GM19463 (cell line): ENCODE measurements around the gene RTTN.
"Not testable (repeated sequence)": the region's sequence is repeated elsewhere in the genome, so short reads cannot be mapped to it uniquely, and the experiment has no call there.

Source experiments
- ATAC-seq: cut with Tn5 transposase; IDR thresholded peaks from one replicate; pipeline ENCODE4 v1.9.1; 2021; ENCODE audit warnings: mild to moderate bottlenecking, moderate library complexity; ENCODE audit not compliant: unreplicated experiment

The RTTN gene

GRCh38 chr18:69982417-69982816, 223.1 kb downstream of the RTTN start:
- no peak for ATAC-seq

DNA sequence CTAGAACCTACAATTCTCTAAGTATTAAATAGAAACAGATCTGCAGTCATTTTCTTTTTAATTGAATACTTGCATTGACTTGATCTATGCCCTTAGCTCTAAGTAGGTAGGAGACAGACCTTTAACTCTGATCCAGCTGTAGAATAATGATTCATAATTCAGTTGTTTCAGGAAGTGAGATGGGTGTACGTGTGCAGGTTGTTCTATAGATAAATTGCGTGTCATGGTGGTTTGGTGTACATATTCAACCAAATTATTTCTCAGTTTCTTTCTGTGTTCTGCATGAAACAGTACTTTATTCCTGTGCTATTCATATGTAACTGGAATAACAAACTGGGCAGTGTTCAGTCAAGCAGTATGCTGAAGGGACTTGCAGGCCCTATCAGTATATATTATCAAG, 223.5 kb downstream of the RTTN start:
- peak; percentile 49 for ATAC-seq

- no peak for ATAC-seq
These were observed 224.3 kb downstream of the RTTN start for GRCh38 chr18:69980982-69981804.

- ATAC-seq = no peak
These were observed 225.0 kb downstream of the RTTN start for GRCh38 chr18:69980509-69980908.

- peak; percentile 65 for ATAC-seq
These were observed 226.5 kb downstream of the RTTN start for GRCh38 chr18:69978732-69979715.

GRCh38 chr18:69975294-69975693, 230.2 kb downstream of the RTTN start:
- not testable (repeated sequence) for ATAC-seq

DNA sequence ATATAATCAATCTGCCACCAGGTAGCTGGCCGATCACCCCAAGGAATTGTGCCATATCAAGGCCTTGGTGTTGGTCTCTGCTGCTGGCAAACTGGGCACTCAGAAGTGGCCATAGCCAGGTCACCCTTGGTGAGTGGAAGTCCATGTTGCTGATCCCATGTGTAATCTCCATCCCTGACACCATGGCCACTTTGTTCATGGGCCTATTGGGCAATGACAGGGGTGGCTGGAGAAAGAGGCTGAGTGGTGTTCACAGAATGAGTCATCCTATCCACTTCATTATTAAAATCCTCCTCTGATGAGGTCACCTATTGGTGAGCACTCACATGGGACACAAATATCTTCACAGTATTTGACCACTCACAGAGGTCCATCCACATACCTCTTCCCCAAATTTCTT, 231.1 kb downstream of the RTTN start:
- ATAC-seq = no peak

DNA sequence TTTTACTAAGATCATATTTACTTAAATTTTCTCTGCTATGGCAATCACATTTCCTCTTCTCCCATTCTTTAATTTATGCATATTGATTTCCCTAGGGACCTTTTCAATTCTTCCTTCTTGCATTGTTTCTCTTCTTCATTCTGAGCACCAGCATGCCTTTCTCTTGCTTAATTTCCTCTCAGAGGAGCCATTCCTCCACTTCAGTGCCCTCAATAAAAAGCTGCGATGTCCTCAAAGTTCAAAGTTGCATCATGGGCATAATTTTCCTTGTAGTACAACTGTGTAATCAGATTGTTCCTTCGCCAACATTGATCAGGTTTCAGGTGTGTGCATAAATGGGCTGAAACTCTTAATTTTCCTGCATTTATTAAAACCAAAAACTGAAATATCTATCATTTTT, 236.0 kb downstream of the RTTN start:
- ATAC-seq = no peak

- no peak for ATAC-seq
These were observed 237.4 kb downstream of the RTTN start for GRCh38 chr18:69968039-69968438.

- no peak for ATAC-seq
These were observed 242.3 kb downstream of the RTTN start for GRCh38 chr18:69963196-69963595.

- ATAC-seq = no peak
These were observed 243.8 kb downstream of the RTTN start for GRCh38 chr18:69961718-69962117.

DNA sequence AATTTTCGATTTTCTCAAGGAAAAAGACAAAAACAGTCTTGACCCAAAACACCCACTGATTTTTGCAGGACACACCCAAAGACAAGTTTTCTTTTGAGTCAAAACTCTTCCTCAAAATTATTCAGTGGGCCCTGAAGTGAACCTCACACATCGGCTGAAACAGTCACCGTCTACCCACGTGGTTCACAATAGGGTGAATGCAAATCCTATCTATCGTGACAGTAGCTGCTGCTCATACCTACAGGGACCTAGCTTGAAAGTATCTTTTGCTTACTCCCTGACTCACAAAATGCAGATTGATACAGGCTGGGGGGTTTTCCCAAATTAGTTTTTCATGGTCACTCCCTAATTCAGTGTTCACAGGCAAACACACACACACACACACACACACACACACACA, 247.1 kb downstream of the RTTN start:
- peak; percentile 55 for ATAC-seq

DNA sequence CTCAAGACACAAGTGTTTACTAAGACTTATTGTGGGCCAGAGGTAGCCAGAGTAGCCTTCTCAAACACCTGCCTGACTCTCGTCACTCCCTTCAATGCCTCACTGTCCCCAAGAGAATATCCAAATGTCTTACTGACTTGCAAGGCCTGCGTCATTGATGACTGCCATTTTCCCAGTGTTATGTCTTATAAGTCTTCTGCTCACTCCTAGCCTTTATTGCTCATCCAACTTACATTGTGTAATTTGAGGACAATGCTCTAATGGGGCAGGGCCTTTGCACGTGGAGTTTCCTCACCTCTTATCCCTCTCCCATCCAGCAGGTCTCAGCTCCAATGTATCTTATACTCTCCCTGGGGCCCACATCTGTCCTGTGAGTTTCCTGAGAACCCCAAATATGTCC, 247.7 kb downstream of the RTTN start:
- ATAC-seq = no peak

GRCh38 chr18:69956665-69957620, 248.5 kb downstream of the RTTN start:
- ATAC-seq = no peak

GRCh38 chr18:69956057-69956456, 249.4 kb downstream of the RTTN start:
- ATAC-seq = peak; percentile 33

DNA sequence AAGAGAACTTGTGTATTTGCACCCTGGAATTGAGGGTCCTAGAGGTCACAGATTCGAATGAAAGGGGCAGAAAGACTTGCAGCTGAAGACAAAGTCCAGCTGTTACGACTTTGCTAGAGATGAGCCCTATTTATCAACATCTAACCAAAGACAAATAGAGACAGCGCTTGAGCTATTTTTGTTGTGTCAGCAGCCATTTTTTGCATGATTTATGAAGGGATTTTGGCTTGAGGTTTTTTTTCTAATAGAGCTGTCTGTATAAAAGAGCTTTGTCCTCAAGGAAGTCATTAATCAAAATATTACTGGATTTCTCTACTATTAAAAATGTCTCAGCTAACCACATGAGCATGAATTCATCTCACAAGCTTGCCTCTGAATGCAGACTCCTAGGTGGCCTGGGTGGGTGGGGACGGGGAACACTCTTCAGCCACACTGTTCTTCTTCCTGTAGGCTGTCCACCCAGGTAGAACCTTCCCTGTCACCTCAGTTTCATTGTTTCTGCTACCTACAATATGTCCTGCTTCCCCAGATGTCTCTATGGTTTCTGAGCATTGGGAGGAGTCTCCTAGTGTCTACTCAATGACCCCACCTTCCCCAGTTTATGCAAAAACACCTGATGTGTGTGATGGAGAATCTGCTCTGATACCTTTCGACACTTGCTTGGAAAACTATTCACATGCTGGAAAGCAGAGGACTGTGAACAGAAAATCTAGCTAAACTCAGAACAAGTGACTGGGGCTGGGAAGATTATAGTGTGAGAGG, 250.6 kb downstream of the RTTN start:
- no peak for ATAC-seq

DNA sequence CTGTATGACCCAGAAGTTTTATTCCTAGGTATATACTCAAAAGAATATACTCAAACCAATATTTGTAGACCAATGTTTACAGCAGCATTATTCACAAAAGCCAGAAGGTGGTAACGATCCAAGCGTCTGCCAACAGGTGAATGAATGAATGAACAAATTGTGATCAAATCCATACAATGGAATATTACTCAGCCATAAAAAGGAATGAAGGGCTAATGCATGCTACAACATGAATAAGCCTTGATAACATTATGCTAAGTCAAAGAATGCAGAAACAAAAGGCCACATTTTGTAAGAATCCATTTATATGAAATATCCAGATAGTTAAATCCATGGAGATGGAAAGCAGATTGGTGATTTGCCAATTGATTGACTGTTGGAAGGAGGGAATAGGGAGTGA, 252.3 kb downstream of the RTTN start:
- no peak for ATAC-seq
